ENCODE data around the gene FXN. TPM values are rescaled to one million over a fixed set of nuclear protein-coding genes. Genes with fewer than 3 reads are reported as not detected.

The FXN gene
- total RNA-seq, 1 experiment from 2014 or later = 11.0 TPM

- Histone ChIP-seq H3K27me3 (ENCODE audit: low read length) (no peaks in the 10 kb centered on the region), H3K9ac (ENCODE audit: low read length) (no peak overlapping the region), H3K4me3 (ENCODE audit: low read length) (no peak overlapping the region), H3K36me3 (ENCODE audit: low read depth, low read length) (peaks cover 5% of the 10 kb centered on the region), H4K20me1 (ENCODE audit: low read length) (no peaks in the 10 kb centered on the region), H3K9me3 (ENCODE audit: low read length) (no peaks in the 10 kb centered on the region), H3K4me1 (ENCODE audit: insufficient read depth, low read length) (no peaks in the 10 kb centered on the region), H3K9me2 (replicated peaks; ENCODE audit: low read length) (no peaks in the 10 kb centered on the region), H3K79me2 (ENCODE audit: low read length) (peaks cover 29% of the 10 kb centered on the region), H3F3A (ENCODE audit: low read length, unreplicated experiment) (no peaks in the 10 kb centered on the region), H3K27ac (ENCODE audit: low read length) (no peak overlapping the region), H3K4me2 (ENCODE audit: low read length) (no peak overlapping the region), H2AFZ (ENCODE audit: low read length) (no peak overlapping the region)
- DNase-seq (no peak), ATAC-seq (no peak)
- ChIA-PET POLR2A (ENCODE audit: unreplicated experiment) (no interaction called here), CTCF (no interaction called here)
- intact Hi-C loops (cut with micrococcal nuclease) = no loop called here
- TF ChIP-seq CTCF (conservative IDR thresholded peaks at IDR 0.05; ENCODE audit: low read depth, low read length) (no peak), EZH2phosphoT487 (IDR thresholded peaks at IDR 0.05; ENCODE audit: borderline replicate concordance, low read length) (no peak), EZH2 (IDR thresholded peaks at IDR 0.05; ENCODE audit: low read length, unreplicated experiment) (no peak)
- no TSS peak for BruUV-seq (replicated peaks)
Measured at GRCh38 chr9:69149321-69149807, 113.8 kb downstream of the FXN start.

Other genes starting within 250 kb of the FXN start
- not detected in 2 replicates for gene PRKACG, start 21.6 kb upstream of the FXN start, total RNA-seq (2014; rRNA removed)
- 106 and 124 TPM in 2 replicates for gene TJP2, start 138.5 kb downstream of the FXN start, total RNA-seq (2014; rRNA removed)